HS-5 (cell line): Measurements from ENCODE around the gene DPH6.
"Not testable (repeated sequence)": the region's sequence is repeated elsewhere in the genome, so short reads cannot be mapped to it uniquely, and the experiment has no call there.

Source experiments
- DNase-seq: peaks from one replicate; pipeline ENCODE4 v3.0.0-alpha.2; 2012; ENCODE audit warnings: low read depth

The DPH6 gene

DNA sequence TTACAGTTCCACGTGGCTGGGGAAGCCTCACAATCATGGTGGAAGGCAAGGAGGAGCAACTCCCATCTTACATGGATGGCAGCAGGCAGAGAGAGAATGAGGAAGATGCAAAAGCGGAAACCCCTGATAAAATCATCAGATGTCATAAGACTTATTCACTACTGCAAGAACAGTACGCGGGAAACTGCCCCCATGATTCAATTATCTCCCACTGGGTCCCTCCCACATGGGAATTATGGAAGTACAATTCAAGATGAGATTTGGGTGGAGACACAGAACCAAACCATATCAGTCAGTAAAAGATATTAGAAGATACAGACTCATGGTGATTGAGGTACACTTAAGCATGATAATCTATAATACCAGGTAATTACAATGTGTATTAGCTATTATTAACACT is 217.1 kb downstream of the DPH6 start:
- not testable (repeated sequence) for DNase-seq

DNA sequence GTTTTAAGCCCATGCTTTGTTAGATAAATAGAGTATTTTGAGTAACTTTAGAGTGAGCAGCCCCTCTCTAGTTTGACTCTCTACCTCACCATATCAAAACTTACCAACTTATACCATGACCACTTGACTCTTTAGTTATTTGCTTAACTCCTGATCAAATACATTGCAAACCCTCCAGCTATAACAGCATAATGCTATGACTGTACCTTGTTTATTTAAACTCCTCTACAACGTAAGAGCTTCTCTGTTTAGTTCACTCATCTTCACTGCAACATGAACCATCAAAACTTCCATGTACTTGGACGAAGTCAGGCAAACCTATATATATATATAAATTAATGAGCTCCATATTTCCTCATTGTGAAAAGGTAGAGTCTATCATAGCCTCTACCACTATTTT is 218.2 kb downstream of the DPH6 start:
- no peak for DNase-seq

DNA sequence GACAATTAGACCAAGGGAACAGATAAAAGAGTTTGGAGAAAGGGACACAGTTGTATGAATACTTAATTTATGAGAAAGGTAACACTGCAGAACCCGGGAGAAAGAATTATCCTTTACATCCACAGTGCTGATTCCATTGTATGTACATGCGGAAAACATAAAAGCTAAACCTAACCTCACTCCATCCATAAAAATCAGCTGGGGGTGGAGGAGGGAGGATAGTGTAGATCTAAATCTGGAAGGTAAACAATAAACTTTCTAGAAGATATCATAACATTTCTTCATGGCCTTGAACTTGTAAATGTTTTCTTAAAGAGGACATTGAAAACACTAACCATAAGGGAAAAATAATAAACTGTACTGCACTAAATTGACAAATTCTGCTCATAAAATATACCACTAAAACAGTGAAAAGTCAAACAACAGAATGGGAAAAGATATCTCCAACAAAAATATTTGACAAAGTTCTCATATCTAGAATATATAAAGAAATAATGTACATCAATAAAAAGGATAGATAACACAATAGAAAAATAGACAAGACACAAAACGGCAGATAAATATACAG is 220.5 kb downstream of the DPH6 start:
- DNase-seq, result no peak

DNA sequence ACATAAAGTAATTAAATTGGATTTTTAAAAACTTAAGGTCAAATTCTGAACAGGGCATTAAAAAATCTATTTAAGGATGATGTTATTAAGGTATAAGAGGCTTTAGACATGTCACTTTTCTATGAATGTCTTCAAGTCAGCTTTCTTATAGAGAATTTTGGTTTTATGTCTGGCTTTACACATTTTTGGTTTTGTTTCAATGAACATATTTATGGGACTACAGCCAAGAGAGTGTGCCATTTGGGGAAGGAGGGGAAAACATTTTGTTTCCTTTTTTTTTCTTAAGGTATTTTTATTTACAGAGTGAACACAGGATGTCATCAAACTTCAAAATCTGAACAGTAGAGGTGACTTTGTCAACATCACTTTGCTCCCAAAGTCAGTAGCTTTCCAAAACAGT is 222.8 kb downstream of the DPH6 start:
- DNase-seq, result no peak

DNA sequence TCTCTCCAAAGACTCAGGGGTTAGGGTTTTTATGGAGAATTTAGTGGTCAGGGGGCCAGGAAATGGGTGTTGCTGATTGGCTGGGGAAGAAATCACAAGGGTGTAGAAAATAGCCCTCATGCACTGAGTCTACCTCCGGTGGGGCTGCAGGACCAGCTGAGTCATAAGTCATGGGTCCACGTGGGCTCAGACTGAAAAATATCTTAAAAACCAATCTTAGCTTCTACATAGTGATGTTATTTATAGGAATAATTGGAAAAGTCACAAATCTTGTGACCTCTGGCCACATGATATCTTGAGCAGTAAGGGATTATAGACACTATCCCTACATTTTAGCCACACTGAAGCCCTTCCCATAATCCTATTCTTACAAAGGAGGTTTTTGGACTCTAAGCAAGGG is 224.0 kb downstream of the DPH6 start:
- DNase-seq, result no peak

DNA sequence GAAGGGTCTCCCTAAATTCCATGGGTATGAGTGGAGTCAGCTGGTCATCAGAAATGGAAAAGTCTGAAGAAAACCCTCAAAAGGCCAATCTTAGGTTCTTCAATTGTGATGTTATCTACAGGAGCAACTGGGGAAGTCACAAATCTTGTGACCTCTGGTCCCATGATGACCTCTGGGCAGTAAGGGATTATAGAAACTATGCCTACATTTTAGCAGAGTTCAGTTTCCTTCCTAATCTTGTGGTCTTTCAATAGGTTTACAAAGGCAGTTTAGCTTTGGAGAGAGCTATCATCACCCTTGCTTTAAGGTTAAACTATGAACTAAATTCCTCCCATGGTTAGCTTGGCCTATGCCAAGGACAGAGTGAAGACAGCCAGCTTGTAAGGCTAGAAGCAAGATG is 225.1 kb downstream of the DPH6 start:
- DNase-seq, result no peak
